Measurements from ENCODE around the gene RHO. TPM values are rescaled to one million over a fixed set of nuclear protein-coding genes. Genes with fewer than 3 reads are reported as not detected.

RHO gene
- total RNA-seq, 1 donor from 2014 or later, result not detected

DNA sequence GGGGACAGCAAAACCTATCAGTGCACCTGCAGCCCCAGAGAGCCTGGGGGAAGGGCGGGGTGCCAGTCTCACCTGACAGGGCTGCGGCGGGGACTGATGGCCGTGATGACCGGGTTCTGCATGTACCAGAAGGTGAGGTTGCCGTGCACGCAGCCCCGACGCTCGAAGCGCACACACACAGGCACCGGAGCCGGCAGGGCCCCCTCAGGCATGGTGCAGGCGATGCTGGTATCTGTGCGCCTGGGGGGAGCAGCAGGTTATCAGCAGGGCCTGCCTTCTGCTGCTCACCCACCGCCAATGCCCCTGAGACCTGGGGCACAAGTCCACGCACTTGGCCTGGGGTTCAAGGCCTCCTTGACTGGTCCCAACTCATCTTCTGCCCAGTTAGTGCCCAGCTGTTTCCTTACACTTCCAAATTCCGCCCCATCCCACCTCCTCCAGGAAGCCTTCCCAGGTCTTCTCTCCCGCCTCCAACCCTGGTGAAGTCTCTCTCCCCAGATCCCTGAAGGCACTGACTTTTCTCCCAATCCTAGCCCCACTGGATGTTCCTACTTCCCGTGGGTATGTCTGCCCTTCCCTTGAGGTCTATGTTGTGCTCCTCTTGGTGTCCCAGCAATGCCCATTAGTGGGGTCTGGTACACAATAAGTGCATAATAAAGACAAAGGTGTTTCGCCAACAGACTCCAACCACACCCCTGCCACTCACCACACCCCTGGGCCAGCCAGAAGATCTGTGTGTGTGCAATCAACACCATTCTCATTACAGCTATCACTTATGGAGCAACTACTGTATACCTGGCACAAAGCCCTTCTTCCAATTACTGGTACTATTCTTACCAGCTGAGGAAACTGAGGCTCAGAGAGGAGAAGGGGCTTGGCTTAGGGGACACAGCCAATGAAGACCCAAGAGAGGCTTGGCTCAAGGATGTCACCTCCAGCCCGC is 43.4 kb downstream of the RHO start:
- H3K4me1 Mint-ChIP-seq, result peaks cover 6% of the 10 kb centered on the region
- H3K27me3 Mint-ChIP-seq, result no peaks in the 10 kb centered on the region
- intact Hi-C loops (cut with micrococcal nuclease), result no loop called here
- H3K4me3 Mint-ChIP-seq, result no peak overlapping the region
- no peak for DNase-seq
- H3K27ac Mint-ChIP-seq, result no peak overlapping the region
- no peaks in the 10 kb centered on the region for H3K36me3 Mint-ChIP-seq (ENCODE audit: low read depth)
- no peaks in the 10 kb centered on the region for H3K9me3 Mint-ChIP-seq

DNA sequence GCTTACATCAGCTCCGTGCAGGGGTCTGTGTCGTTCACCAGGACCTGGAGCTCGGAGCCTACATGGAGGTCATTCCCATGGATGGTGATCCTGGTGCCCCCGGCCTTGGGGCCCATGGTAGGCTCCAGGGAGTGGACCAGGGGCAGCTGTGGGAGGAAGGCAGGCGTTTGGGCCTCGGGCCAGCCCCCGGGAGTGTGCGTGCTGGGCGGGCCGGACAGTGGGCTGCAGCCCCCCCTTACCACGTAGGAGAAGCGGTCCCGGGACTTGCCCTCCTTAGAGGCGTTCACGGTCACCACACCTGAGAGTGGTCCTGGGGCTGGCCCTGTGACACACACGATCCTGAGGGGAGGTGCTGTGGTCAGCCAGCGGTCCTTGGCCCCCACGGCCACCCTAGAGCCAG is 44.2 kb downstream of the RHO start:
- intact Hi-C loops (cut with micrococcal nuclease), result no loop called here
- H3K27me3 Mint-ChIP-seq, result no peaks in the 10 kb centered on the region
- H3K27ac Mint-ChIP-seq, result no peak overlapping the region
- H3K36me3 Mint-ChIP-seq (ENCODE audit: low read depth), result no peaks in the 10 kb centered on the region
- no peaks in the 10 kb centered on the region for H3K9me3 Mint-ChIP-seq
- H3K4me1 Mint-ChIP-seq, result peaks cover 6% of the 10 kb centered on the region
- H3K4me3 Mint-ChIP-seq, result no peak overlapping the region
- no peak for DNase-seq

DNA sequence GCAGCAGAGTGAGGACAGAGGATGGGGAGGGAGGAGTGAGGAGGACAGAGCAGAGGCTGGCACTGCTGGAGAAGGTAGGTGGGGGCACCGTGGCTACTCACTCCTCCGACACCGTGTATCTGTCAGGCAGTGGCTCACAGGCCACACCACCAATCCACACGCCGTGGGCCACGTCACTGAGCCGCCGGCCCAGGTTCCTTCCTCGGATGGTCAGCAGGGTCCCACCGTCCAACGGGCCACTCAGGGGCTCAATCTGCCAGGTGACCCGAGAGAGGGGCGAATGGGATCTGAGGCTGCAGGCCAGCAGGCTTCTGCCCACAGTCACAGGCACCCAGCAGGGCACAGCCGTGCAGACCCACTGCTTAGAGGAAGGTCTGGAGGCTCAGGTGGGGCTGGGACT is 45.1 kb downstream of the RHO start:
- Mint-ChIP-seq H3K36me3 (ENCODE audit: low read depth) (no peaks in the 10 kb centered on the region), H3K27ac (no peak overlapping the region), H3K4me3 (no peak overlapping the region), H3K4me1 (peaks cover 6% of the 10 kb centered on the region), H3K27me3 (no peaks in the 10 kb centered on the region), H3K9me3 (no peaks in the 10 kb centered on the region)
- intact Hi-C loops (cut with micrococcal nuclease), result no loop called here
- no peak for DNase-seq

DNA sequence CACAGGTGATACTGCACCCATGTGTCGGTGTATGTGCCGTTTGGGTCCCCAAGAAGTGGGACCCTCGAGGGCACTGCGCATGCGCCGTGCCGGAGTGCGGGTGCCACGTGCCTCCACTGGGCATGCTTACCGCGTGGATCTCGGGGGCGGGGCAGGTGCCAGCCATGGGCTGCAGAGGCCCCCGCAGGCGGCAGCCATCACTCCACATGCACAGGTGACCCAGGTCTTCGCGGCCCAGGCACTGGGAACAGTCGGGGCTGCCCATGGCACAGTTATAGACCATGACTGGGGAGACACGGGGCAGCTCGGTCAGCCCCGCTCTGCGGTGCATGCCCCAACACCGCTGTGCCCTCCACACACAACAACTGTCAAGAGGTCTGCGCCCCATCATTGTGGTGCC is 45.8 kb downstream of the RHO start:
- no peaks in the 10 kb centered on the region for H3K9me3 Mint-ChIP-seq
- no peaks in the 10 kb centered on the region for H3K36me3 Mint-ChIP-seq (ENCODE audit: low read depth)
- intact Hi-C loops (cut with micrococcal nuclease), result no loop called here
- H3K4me3 Mint-ChIP-seq, result no peak overlapping the region
- no peak for DNase-seq
- peaks cover 6% of the 10 kb centered on the region for H3K4me1 Mint-ChIP-seq
- H3K27ac Mint-ChIP-seq, result no peak overlapping the region
- no peaks in the 10 kb centered on the region for H3K27me3 Mint-ChIP-seq

DNA sequence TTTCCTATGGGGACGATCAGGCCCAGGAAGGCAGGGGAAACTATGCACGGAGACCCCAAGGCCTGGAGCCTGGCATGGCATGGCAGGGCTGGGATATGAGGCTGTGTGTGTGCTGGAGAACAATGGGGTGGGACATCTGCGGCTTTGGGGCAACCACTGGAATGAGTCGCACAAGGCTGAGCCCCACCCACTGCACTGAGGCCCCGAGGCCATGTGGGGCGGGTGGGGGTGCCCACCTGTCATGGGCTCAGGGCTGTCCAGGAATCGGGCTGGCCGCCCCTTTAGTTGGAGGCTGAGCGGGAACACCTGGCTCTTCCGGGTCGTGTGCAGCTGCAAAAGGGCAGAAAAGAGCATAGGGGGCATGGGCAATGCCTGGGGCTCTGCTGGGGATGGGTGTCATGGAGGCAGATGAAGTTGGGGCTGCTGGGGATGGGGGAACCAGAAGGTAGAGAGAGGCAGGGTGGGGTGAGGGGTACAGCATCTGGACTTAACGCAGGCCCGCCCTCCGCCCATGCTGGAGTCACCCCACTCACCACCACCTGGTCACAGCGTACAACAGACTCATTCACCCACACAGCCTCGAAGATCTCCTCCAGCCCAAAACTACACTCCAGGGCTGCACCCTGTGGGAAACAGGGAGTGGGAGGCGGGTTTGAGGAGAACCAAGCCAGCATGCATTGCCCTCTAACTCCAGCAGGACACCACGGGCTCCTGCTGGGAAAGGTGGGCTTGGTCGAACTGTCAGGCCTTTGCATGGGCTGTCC is 47.0 kb downstream of the RHO start:
- peaks cover 6% of the 10 kb centered on the region for H3K4me1 Mint-ChIP-seq
- no peak for DNase-seq
- H3K36me3 Mint-ChIP-seq (ENCODE audit: low read depth), result no peaks in the 10 kb centered on the region
- H3K4me3 Mint-ChIP-seq, result no peak overlapping the region
- intact Hi-C loops (cut with micrococcal nuclease), result no loop called here
- peak overlapping the region; percentile 11 for H3K27ac Mint-ChIP-seq
- H3K9me3 Mint-ChIP-seq, result no peaks in the 10 kb centered on the region
- no peaks in the 10 kb centered on the region for H3K27me3 Mint-ChIP-seq

DNA sequence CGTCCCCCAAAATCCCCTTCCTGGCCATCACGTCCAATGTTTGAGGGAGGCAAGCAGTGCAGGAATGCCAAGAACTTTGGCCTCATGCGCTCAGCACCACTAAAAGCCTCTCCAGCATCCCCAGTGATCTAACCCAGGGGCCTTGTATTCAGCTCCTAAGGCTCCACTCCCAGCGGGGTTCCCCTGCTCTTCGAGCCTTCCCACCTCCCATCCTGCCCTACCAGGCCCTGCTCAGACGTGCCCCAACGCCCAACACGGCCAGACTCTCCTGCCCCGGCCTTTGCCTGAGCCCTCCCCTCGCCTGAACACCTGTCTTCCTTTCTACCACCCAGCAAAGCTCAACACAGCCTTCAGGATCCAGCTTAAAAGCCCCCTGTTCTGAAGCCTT is 47.6 kb downstream of the RHO start:
- H3K27ac Mint-ChIP-seq, result no peak overlapping the region
- no peaks in the 10 kb centered on the region for H3K9me3 Mint-ChIP-seq
- H3K4me3 Mint-ChIP-seq, result no peak overlapping the region

DNA sequence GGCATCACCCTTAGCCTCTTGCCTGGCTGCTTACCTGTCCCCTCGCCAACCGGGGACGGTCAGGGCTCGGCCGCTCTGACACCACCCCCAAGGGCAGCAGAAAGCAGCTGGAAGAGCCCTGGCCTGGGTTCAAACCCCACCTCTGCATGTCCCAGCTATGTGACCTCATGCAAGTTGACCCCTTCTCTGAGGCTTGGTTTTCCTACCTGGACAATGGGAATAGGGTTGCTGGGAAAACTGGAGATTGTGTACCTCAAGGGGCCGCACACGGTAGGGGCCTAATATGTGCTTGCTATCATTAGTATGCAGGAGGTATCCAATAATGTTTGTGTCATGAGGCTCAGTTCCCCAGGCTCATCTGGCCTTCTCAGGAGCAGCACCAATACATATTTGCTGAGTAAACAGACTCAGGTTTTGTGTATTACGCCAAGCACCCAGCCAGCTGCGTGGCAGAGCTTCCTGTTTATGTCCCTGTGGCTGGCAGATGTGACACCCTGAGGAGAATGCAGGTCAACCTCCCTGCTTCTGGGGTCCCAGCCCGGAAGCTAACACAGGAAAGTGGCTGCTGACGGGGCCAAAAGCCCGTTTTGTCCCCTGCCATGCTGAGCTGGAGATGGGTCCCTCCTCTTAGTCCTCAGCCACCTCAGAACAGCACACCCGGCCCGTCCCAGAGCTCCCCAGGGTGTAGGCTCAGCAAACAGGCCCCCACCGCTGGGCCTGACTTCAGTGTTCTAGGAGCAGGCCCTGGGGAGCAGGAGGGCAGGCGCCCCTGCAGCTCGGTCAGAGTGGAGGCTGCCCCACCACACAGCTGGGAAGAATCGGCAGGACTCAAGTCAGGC is 48.3 kb downstream of the RHO start:
- intact Hi-C loops (cut with micrococcal nuclease), result no loop called here
- Mint-ChIP-seq H3K4me3 (no peak overlapping the region), H3K4me1 (peaks cover 6% of the 10 kb centered on the region), H3K36me3 (ENCODE audit: low read depth) (no peaks in the 10 kb centered on the region), H3K27ac (peak overlapping the region; percentile 58), H3K27me3 (no peaks in the 10 kb centered on the region), H3K9me3 (no peaks in the 10 kb centered on the region)
- peak; percentile 75 for DNase-seq

More for the DNA sequence above, 47.6 kb downstream of the RHO start:
- Mint-ChIP-seq H3K36me3 (ENCODE audit: low read depth) (no peaks in the 10 kb centered on the region), H3K27me3 (no peaks in the 10 kb centered on the region), H3K4me1 (peaks cover 6% of the 10 kb centered on the region)
- DNase-seq, result no peak
- intact Hi-C loops (cut with micrococcal nuclease), result no loop called here

DNA sequence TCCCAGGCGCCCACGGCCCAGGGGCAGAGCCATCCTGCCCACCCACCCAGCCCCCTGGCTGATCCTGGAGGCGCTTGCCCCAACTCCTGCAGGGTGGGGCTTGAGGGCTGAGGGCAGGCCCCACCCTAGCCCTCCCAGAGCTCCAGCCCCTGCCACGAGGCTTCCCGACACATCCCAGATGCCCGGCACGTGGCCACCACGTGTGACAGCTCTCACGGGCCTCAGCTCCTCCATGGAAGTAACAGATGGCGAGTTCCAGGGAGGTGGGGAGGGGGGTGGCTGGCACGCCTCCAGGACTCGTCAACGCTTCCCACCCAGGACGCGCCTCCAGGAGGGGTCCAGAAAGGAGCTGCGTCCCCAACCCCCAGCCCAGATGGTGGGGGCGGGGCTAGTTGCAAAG is 48.9 kb downstream of the RHO start:
- Mint-ChIP-seq H3K4me1 (peaks cover 6% of the 10 kb centered on the region), H3K27ac (no peak overlapping the region), H3K27me3 (no peaks in the 10 kb centered on the region), H3K9me3 (no peaks in the 10 kb centered on the region), H3K36me3 (ENCODE audit: low read depth) (no peaks in the 10 kb centered on the region), H3K4me3 (no peak overlapping the region)
- DNase-seq, result no peak
- intact Hi-C loops (cut with micrococcal nuclease), result no loop called here

DNA sequence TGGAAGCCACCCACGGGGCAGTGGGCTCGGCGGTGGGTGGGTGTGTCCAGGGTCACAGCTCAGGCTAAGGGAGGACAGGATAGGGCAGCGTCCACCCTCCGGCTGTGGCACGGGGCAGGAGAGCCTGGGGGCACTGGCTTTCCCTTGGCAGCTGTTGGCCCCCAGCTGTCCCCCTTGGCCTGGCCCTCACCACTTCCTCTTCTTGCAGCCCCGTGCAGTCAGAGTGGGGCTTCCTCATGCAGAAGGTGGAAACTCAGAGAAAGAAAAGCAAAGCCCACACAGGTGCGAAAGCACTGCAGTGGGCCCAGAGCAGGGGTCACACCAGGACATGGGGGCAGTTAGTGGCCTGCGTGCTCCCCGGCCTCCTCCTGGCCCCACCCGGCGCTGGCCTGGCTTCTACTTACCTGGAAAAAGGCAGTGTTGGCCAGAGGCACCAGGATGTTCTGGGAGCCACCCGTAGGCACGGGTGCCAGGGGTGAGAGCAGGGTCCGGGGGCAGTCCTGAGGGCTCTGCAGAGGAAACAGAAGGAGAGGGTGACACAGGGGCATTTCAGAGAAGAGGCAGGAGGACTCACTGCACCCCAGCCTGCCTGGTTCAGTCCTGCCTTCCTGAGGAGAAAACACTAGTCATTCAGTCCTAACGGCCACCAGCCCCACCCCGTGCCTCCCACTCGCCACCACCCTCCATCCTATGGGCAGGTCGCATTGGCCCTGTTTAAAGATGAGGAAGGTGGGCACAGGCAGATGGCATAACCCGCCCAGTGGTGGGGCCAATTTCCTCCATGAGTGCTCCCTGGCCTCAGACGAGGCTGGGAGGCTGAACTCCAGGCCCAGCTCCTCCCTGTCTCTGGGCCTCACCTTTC is 49.7 kb downstream of the RHO start:
- Mint-ChIP-seq H3K9me3 (no peaks in the 10 kb centered on the region), H3K27ac (no peak overlapping the region), H3K4me1 (peaks cover 6% of the 10 kb centered on the region), H3K36me3 (ENCODE audit: low read depth) (no peaks in the 10 kb centered on the region), H3K4me3 (no peak overlapping the region), H3K27me3 (no peaks in the 10 kb centered on the region)
- no peak for DNase-seq
- intact Hi-C loops (cut with micrococcal nuclease), result no loop called here

DNA sequence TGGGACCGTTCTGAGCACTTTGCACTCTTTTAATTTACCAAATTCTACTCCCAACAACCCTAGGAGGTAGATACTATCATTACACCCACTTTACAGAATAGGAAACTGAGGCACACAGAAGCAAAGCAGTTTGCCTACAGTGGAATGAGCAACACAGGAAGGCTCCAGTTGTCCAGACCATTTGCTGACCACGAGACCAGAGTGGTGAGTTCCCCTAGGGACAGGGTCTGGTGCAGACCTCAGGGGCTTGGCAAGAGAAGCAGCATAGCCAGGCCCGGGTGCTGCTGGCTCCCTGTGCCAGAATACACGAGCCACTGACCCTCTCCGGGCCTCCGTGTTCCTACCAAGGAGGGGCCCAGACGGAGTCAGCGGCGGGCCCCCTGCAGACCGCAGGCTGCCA is 51.6 kb downstream of the RHO start:
- intact Hi-C loops (cut with micrococcal nuclease), result no loop called here
- H3K27ac Mint-ChIP-seq, result no peak overlapping the region
- peaks cover 10% of the 10 kb centered on the region for H3K4me1 Mint-ChIP-seq
- no peaks in the 10 kb centered on the region for H3K9me3 Mint-ChIP-seq
- H3K27me3 Mint-ChIP-seq, result no peaks in the 10 kb centered on the region
- H3K4me3 Mint-ChIP-seq, result no peak overlapping the region
- no peaks in the 10 kb centered on the region for H3K36me3 Mint-ChIP-seq (ENCODE audit: low read depth)
- DNase-seq, result no peak

DNA sequence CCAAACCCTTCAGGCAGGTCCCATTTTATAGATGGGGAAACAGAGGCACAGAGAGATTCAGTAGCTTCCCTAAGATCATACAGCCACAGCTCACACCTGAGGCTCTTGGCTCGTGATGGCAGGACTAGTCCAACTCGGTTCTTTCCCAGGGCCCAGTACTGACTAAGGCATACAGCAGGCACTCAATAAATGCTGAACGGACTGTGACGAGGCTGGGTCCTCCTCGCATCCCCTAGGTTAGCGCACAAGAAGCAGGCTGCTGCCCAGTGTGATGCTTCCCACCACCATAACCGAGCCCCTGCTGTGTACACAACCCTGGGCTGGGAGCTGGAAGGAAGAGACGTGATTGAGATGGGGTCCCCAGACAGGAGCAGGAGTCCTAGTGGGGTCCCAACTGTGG is 53.2 kb downstream of the RHO start:
- H3K36me3 Mint-ChIP-seq (ENCODE audit: low read depth), result no peaks in the 10 kb centered on the region
- H3K4me1 Mint-ChIP-seq, result peaks cover 5% of the 10 kb centered on the region
- H3K27me3 Mint-ChIP-seq, result peaks cover 2% of the 10 kb centered on the region
- H3K9me3 Mint-ChIP-seq, result no peaks in the 10 kb centered on the region
- no peak overlapping the region for H3K4me3 Mint-ChIP-seq
- DNase-seq, result no peak
- intact Hi-C loops (cut with micrococcal nuclease), result no loop called here
- no peak overlapping the region for H3K27ac Mint-ChIP-seq

DNA sequence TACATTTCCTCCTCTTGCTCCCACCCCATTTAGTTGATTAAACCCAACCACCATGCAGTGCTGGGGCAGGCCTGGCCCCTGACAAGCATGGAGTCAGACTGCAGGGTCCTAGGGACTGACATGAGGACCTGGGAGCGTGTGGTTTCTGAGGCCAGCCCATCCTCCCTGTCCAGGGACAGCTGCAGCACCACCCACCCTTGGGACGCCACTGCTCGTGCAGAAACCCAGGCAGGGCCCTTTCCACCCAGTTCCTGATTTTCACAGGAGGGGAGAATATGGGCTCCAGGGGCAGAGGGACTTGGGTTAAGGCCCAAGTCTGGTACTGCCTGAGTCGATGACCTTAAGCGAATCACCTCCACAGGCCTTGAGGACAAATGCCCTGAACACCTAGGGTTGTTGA is 54.4 kb downstream of the RHO start:
- Mint-ChIP-seq H3K4me1 (peaks cover 3% of the 10 kb centered on the region), H3K9me3 (no peaks in the 10 kb centered on the region), H3K27ac (no peak overlapping the region), H3K36me3 (ENCODE audit: low read depth) (no peaks in the 10 kb centered on the region), H3K27me3 (peaks cover 5% of the 10 kb centered on the region), H3K4me3 (no peak overlapping the region)
- intact Hi-C loops (cut with micrococcal nuclease), result no loop called here
- no peak for DNase-seq

DNA sequence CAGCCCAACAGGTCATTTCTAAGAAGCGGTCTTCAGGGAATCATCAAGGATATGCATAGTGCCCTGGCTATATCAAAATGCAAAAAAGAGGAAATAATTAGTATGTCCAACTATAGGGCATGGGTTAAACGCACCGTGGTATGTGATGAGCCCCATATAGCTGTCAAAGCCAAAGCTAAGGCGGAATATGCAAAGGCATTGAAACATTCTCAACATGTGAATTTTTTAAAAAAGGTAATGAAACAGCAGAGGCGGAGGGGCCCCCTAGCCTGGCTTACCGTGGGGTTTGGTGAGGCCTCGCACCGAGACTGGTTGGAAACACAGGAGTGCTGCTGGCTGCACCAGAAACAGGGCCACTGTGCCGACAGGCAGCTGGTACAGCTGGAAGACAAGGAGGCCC is 54.9 kb downstream of the RHO start:
- Mint-ChIP-seq H3K36me3 (ENCODE audit: low read depth) (no peaks in the 10 kb centered on the region), H3K4me1 (peaks cover 3% of the 10 kb centered on the region), H3K27ac (no peak overlapping the region), H3K4me3 (no peak overlapping the region), H3K9me3 (no peaks in the 10 kb centered on the region), H3K27me3 (peaks cover 7% of the 10 kb centered on the region)
- DNase-seq, result no peak
- intact Hi-C loops (cut with micrococcal nuclease), result no loop called here

Measured in activated CD4-positive, alpha-beta T cell treated with anti-CD3 and anti-CD28 coated beads, Interleukin-2, amount 10 ng/mL, durations not matched to agents 24 days and 14 days (primary cell).